Astrocyte of the hippocampus (primary cell): ENCODE measurements around the gene MTUS2.

Experiments
- DNase-seq: peaks from one replicate; pipeline ENCODE4 v3.0.0; 2011; ENCODE audit warnings: low read depth, low spot score

Gene MTUS2

DNA sequence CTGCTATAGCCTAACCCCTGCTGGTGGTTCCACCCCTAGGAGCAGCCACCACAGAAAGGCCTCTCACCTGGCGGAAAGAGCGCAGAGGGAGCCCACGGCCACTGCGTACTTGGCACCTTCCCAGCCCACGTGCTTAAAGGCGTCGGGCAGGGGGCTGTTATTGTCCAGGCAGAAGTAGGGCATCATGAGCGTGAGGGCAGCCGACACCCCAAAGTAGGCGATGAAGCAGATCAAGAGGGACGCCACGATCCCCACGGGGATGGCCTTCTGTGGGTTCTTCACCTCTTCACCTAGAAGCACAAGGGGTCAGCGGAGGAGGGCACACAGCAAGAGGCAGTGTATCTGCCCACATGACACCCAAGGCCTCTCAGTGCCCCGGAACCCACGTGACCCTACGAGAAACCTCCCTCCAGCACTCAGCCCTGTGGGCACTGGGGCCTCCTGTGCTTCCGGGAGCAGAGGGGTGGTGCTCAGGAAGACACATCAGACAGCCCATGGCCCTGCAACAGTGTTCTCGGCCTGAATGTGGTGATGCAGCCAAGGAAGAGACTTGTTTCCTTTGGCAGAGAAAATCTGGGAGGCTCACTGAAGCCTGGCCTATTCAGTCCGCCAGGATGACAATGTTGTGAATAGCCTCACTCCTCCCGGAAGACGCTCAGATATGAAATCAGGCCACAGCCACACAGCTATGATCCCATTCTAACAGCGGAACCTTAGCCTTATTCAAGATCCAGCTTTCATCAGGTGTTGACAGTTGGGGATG, 703.2 kb downstream of the MTUS2 start:
- DNase-seq = peak; percentile 29

DNA sequence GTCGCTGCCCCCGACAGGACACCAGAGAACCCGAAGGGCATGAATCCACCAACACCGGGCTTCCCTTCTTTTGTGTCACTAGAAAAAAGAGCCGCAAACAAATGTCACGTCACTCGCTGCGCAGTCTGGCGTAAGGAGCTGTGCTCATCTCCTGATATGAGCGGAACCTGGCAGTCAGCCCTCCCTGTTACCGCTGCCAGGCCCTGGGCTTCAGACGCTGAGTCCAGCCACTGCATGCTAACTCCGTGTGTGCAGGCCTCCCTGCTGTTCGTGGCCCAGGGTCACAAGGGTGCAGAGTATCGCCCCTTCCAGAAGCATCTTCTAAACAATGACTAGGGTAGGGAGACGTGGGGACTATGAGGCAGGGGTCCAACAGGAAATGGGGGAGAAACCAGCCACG, 704.0 kb downstream of the MTUS2 start:
- DNase-seq = no peak

DNA sequence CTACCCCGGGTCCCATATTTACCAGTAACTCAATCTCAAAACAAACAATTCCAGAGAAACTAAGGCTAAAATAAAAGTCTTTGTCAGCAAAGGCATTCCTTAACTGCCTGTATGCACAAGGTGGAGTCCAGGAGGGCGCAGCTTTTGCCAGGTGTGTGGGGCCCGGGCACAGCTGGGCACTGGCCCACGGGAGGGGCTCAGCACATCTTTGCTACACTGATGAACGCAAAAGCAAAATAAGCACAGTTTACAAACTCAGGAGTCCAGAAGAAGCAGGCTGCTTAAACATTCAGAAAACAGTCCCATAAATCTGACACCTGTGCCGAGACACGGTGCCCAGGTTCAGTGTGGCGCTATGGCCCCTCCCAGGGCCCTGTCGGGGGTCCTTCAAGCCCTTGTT, 704.5 kb downstream of the MTUS2 start:
- no peak for DNase-seq

GRCh38 chr13:29525757-29526156, 705.6 kb downstream of the MTUS2 start:
- DNase-seq = no peak

GRCh38 chr13:29526741-29527140, 706.6 kb downstream of the MTUS2 start:
- DNase-seq = no peak

DNA sequence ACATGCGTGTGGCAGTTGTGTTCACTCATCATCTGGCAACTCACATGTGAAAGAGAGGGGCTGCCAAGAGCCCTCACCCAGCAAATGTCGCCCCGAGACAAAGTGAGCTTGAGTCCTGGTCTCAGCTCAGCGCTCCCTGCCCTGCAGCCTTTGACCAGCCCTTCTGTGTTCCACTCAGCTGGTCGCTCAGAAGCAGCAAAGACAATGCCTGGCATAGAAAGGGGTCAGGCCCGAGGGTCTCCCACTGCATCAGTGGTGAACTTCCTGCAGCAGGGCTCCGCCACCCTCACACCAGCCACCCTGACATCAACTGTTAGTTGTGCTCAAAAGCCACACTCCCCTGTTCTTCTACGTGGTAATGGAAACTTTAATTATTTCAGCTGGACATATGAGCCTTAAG, 707.4 kb downstream of the MTUS2 start:
- no peak for DNase-seq

- DNase-seq = no peak
Measured at GRCh38 chr13:29527916-29528315, 707.8 kb downstream of the MTUS2 start.

DNA sequence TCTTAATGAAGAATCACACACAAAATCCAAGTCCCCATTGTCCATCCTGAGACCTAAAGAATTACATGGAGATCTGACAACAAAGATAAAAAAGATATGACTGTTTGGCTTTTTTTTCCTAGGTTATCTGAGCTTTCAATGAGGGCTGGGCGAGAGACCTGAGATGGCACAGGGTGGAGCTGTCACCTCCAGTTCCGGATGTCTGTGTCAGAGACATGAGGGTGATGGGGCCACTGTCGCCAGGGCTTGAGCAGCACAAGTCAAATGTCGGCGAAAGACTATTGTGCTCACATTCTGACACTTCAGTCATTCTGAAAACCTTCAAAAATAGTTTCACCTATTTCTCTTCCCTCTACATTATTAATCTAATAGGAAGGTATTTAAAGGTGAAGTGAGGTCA, 709.6 kb downstream of the MTUS2 start:
- no peak for DNase-seq

DNA sequence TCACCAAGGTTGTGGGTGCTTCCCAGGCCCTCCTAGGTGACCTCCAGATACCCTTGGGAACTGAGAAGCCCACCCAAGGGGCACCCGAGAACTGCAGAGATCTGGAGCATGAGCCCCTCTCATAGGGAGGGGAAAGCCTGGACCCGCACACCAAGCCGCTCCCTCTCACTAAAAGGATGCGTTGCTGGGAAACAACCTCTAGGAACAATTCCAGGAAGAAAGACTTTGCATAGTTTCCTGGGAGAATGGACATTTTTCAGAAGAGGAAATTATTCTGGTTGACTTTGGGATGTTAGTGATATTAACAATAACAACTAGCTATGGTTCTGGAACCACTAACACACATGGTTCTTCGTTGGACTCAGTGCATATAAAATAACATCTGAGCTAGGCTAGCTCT, 710.8 kb downstream of the MTUS2 start:
- DNase-seq = no peak

GRCh38 chr13:29532116-29532515, 712.0 kb downstream of the MTUS2 start:
- peak; percentile 73 for DNase-seq

GRCh38 chr13:29532821-29533220, 712.7 kb downstream of the MTUS2 start:
- peak; percentile 66 for DNase-seq

DNA sequence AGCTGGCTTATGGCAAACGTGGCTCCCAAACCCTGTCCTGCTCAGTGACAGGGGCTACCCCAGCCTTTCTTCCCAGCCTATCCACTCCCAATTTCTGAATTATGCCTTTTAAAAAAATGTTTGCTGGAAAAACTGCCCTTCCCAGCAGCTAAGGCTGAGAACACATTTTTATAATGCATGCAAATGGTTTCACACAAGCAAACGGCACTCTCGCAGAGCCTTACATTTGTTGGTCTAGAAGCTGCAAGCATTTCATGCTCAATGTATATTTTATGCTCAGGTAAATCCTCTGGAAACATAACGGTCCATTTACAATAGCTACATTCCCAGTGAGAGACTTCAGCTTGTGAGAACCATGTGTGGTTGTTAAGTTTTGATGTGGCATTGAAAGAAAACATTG, 713.9 kb downstream of the MTUS2 start:
- no peak for DNase-seq

GRCh38 chr13:29535663-29536655, 715.8 kb downstream of the MTUS2 start:
- DNase-seq = peak; percentile 25

DNA sequence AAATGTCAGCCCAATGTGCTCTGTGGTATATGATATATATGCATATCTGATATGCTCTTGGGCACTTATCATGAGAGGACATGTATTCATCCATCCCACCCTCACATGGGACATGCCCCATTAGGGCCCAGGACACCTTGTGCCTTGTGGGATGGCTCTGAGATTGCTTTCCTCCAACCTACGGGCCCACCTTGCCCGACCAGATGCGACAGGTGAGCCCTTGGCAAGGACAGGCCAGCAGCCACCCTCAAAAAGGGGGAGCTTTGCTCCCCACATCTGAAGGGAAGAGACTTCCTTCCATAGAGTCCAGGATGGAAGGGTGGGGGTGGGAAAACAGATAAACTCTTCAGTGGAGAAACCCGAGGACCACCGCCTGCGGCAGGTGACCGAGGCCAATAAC, 716.7 kb downstream of the MTUS2 start:
- no peak for DNase-seq

DNA sequence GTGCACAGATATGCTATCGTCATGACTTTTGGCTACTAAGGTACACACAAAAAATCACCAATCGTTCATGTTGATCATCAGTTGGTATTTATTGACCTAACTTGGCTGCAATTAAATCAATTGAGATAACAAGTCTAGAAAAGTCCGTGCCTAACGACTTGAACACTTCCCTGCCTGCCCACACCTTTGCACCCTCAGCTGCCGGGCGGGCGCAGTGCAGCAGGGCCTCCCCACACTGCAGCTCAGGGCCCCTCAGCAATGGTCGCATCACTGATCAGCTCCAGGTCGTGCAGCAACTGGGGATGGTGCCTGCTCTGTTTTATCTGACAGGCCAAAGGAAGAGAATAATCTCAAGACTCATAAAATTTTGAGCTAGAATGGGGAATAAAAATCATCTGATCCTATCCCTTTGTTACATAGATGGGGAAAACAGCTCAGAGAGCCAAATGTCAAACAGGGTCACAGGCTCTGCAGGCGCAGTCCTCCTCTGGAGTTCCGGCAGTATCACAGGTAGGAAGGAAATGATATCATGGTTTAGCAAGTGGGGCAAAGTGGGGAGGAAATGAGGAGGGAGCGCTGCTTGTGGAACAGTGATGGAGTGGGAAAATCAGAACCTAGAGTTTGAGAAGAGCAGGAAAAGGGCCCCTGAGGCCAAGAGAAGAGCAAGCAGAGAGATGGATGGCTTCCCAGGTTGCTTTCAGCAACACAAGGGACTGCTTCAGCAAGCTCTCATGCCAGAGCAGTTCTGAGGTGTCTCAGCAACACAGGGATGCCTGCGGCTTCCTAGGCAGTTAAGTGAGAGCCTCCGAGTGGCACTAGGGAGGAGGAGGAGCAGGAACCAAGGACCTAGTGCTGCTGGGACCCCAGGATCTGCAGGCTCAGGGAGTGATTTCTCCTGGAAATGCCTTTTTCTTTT, 717.9 kb downstream of the MTUS2 start:
- DNase-seq = no peak

DNA sequence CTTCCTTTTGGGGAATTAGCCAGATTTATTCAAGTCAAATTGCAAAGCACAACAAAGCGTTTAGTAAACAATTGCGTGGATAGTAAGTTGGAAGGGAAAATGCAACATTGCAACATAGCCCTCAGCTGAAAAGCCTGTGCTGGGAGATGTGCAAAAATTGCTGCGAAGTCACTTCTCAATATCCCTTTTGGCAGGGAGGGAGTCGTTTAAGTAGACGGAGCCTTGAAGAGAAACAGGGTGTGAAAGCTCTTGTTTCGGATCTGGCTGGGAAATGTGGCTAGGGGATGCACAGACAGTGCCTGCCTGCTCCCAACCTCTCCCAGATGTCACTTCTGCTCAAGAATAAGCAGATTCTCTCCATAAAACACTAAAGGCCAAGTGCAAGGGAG, 718.5 kb downstream of the MTUS2 start:
- DNase-seq = no peak

DNA sequence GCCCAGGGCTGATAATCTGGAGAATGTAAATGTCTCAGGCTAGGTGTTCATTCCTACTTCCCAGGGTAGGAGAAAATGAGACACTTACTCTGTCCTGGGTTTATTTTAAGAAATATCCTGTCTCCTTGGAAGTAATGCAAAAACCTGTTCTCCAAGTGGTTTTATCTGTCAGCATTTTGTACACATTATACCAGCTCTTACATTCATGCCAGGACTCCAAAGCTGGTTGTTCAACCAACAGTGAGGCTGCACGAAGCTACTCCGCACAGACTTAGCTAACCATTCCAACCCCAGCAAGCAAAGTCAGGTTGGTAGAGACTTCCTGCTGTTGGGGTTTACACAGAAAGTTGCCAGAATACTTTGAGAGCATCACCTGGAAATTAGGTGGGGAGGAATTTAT, 719.7 kb downstream of the MTUS2 start:
- DNase-seq = no peak

GRCh38 chr13:29540334-29540733, 720.2 kb downstream of the MTUS2 start:
- peak; percentile 48 for DNase-seq

GRCh38 chr13:29540799-29541198, 720.7 kb downstream of the MTUS2 start:
- no peak for DNase-seq

DNA sequence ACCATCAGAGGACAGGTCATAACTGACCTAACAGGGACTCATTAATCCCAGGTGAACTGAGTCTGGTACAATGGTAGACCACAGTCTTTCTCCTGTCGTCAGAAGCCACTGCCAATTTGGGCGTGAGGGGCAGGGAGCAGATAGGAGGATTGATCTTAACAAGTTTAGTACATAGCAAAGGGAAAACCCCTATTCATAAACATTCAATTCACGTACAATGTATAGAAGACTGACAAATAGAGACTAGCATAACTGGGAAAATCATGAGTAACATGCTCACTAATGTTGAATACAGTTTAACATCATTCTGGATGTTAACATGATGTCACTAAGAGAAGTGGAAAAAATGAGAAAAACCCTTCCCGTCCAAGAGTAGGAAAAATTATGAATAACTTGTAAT, 721.3 kb downstream of the MTUS2 start:
- DNase-seq = no peak

GRCh38 chr13:29542381-29542780, 722.2 kb downstream of the MTUS2 start:
- DNase-seq = peak; percentile 33
